Thoracic aorta (tissue), 2 donors: ENCODE results near the gene EFL1. TPM values are rescaled to one million over a fixed set of nuclear protein-coding genes. Genes with fewer than 3 reads are reported as not detected.

ENCODE experiments used
- ATAC-seq: fragments of 150-250 bp; one replicate; pipeline ENCODE4 v1.8.0; 2017; ENCODE audit warnings: low read depth; ENCODE audit not compliant: insufficient number of reproducible peaks, low FRiP score
- DNase-seq: peaks from one replicate; pipeline ENCODE4 v3.0.0-alpha.2; 2020; ENCODE audit warnings: low spot score
- H3K27ac ChIP-seq, 2 donors: fragments of 200-600 bp; sonication (generic); 1 replicate in 1 of 2; 2 replicates in 1 of 2; pipeline ENCODE4 v1.5.1; 2016; ENCODE audit warnings: mild to moderate bottlenecking in 2 of 2, moderate library complexity in 2 of 2
- H3K27me3 ChIP-seq: fragments of 200-600 bp; sonication (generic); replicated peaks from 2 replicates; pipeline ENCODE4 v1.6.0; 2016; ENCODE audit warnings: mild to moderate bottlenecking; ENCODE audit not compliant: insufficient read depth
- H3K36me3 ChIP-seq: fragments of 200-600 bp; sonication (generic); one replicate; pipeline ENCODE4 v1.5.1; 2016
- H3K4me1 ChIP-seq, 2 donors: fragments of 200-600 bp; sonication (generic); 1 replicate in 1 of 2; 2 replicates in 1 of 2; pipeline versions ENCODE4 v1.5.1 to v1.6.0; 2016; ENCODE audit warnings: low read depth in 2 of 2, mild to moderate bottlenecking in 1 of 2; ENCODE audit not compliant: control insufficient read depth in 1 of 2
- H3K4me3 ChIP-seq: fragments of 200-600 bp; sonication (generic); 2 replicates; pipeline ENCODE4 v1.5.1; 2016; ENCODE audit warnings: mild to moderate bottlenecking
- H3K9me3 ChIP-seq: fragments of 200-600 bp; sonication (generic); 2 replicates; pipeline ENCODE4 v1.5.1; 2016
- CTCF ChIP-seq: fragments of 200-600 bp; sonication (generic); IDR thresholded peaks from one replicate; pipeline ENCODE4 v1.5.1; 2019; ENCODE audit warnings: antibody characterized with exemption
- total RNA-seq, 2 donors: library from RNA; depleted of rRNA; stranded (reverse); fragments of >200 nt; gene quantifications; one replicate each; pipeline versions ENCODE4 v1.1.0 to v1.2.3, GENCODE V29; 2016

The EFL1 gene
- total RNA-seq, 2 donors from 2014 or later = 9.2 to 20.2 TPM

GRCh38 chr15:82184776-82185175 lies 77.8 kb downstream of the EFL1 start:
- no peak for TF ChIP-seq CTCF
- H3K36me3 ChIP-seq = no peaks in the 10 kb centered on the region
- no peaks in the 10 kb centered on the region for H3K9me3 ChIP-seq
- H3K4me1 ChIP-seq = peaks cover 9 to 24% of the 10 kb centered on the region in 2 donors
- DNase-seq = no peak
- no peaks in the 10 kb centered on the region for H3K27me3 ChIP-seq
- no peak overlapping the region for H3K4me3 ChIP-seq
- no peak for ATAC-seq
- H3K27ac ChIP-seq = no peak overlapping the region

GRCh38 chr15:82184355-82184754 lies 78.2 kb downstream of the EFL1 start:
- H3K4me3 ChIP-seq = no peak overlapping the region
- H3K27ac ChIP-seq = no peak overlapping the region
- DNase-seq = no peak
- TF ChIP-seq CTCF = no peak
- no peaks in the 10 kb centered on the region for H3K36me3 ChIP-seq
- H3K4me1 ChIP-seq = peaks cover 9 to 24% of the 10 kb centered on the region in 2 donors
- ATAC-seq = no peak
- no peaks in the 10 kb centered on the region for H3K9me3 ChIP-seq
- no peaks in the 10 kb centered on the region for H3K27me3 ChIP-seq

- no peak for DNase-seq
- ATAC-seq = no peak
- H3K9me3 ChIP-seq = no peaks in the 10 kb centered on the region
- peaks cover 9 to 25% of the 10 kb centered on the region in 2 donors for H3K4me1 ChIP-seq
- no peak overlapping the region for H3K4me3 ChIP-seq
- no peak for TF ChIP-seq CTCF
- peak overlapping the region in 1 of 2 donors; percentile 27 for H3K27ac ChIP-seq
- H3K27me3 ChIP-seq = no peaks in the 10 kb centered on the region
- H3K36me3 ChIP-seq = no peaks in the 10 kb centered on the region
Observed at GRCh38 chr15:82183121-82184031, 79.2 kb downstream of the EFL1 start.

- no peak overlapping the region for H3K27ac ChIP-seq
- H3K36me3 ChIP-seq = no peaks in the 10 kb centered on the region
- TF ChIP-seq CTCF = no peak
- no peaks in the 10 kb centered on the region for H3K27me3 ChIP-seq
- H3K4me3 ChIP-seq = no peak overlapping the region
- peaks cover 9 to 42% of the 10 kb centered on the region in 2 donors for H3K4me1 ChIP-seq
- ATAC-seq (no peak), DNase-seq (no peak)
- no peaks in the 10 kb centered on the region for H3K9me3 ChIP-seq
Observed at GRCh38 chr15:82181371-82181770, 81.2 kb downstream of the EFL1 start.

GRCh38 chr15:82178061-82178460 lies 84.5 kb downstream of the EFL1 start:
- Histone ChIP-seq H3K9me3 (no peaks in the 10 kb centered on the region), H3K4me3 (no peak overlapping the region), H3K4me1 (peaks cover 0 to 23% of the 10 kb centered on the region in 2 donors), H3K27me3 (no peaks in the 10 kb centered on the region), H3K27ac (no peak overlapping the region), H3K36me3 (no peaks in the 10 kb centered on the region)
- ATAC-seq (no peak), DNase-seq (no peak)
- TF ChIP-seq CTCF = no peak
